Activated CD8-positive, alpha-beta memory T cell treated with anti-CD3 and anti-CD28 coated beads, Interleukin-2, amount 50 U/mL, for 4 hours (primary cell): ENCODE results near the gene APOM.

Source experiments
- DNase-seq: peaks from one replicate; pipeline ENCODE4 v3.0.0-alpha.2; 2020

Gene APOM

GRCh38 chr6:31631681-31632278, 23.9 kb upstream of the APOM start:
- DNase-seq: no peak

GRCh38 chr6:31632279-31632946, 23.3 kb upstream of the APOM start:
- DNase-seq: no peak

GRCh38 chr6:31633447-31633846, 22.2 kb upstream of the APOM start:
- DNase-seq: no peak

- DNase-seq: no peak
Observed at GRCh38 chr6:31634131-31634530, 21.6 kb upstream of the APOM start.

GRCh38 chr6:31634969-31635575, 20.6 kb upstream of the APOM start:
- no peak for DNase-seq

- no peak for DNase-seq
Observed at GRCh38 chr6:31636698-31637596, 18.7 kb upstream of the APOM start.

GRCh38 chr6:31639043-31639442, 16.7 kb upstream of the APOM start:
- no peak for DNase-seq

GRCh38 chr6:31639449-31639861, 16.2 kb upstream of the APOM start:
- DNase-seq: no peak

- no peak for DNase-seq
Observed at GRCh38 chr6:31640612-31641011, 15.1 kb upstream of the APOM start.

- DNase-seq: no peak
Observed at GRCh38 chr6:31641370-31641769, 14.3 kb upstream of the APOM start.

GRCh38 chr6:31642798-31643570, 12.7 kb upstream of the APOM start:
- no peak for DNase-seq

- DNase-seq: no peak
Observed at GRCh38 chr6:31643818-31644454, 11.8 kb upstream of the APOM start.

- DNase-seq: no peak
Observed at GRCh38 chr6:31645325-31645724, 10.4 kb upstream of the APOM start.

GRCh38 chr6:31651602-31652191, 4.0 kb upstream of the APOM start:
- DNase-seq: no peak

- peak; percentile 82 for DNase-seq
Observed at GRCh38 chr6:31652925-31653724, 2.6 kb upstream of the APOM start.

- no peak for DNase-seq
Observed at GRCh38 chr6:31654574-31655348, 933 bp upstream of the APOM start.

GRCh38 chr6:31657406-31658157, 1.9 kb downstream of the APOM start:
- DNase-seq: no peak

- no peak for DNase-seq
Observed at GRCh38 chr6:31658158-31658688, 2.5 kb downstream of the APOM start.
